HG03097 (cell line): Measurements from ENCODE around the gene GRB7.
A peak's percentile ranks its signal among the peaks of the same experiment; 100 is the strongest.

Experiments used
- ATAC-seq: cut with Tn5 transposase; IDR thresholded peaks from one replicate; pipeline ENCODE4 v1.9.1; 2021; ENCODE audit not compliant: unreplicated experiment, low FRiP score

GRB7 gene

DNA sequence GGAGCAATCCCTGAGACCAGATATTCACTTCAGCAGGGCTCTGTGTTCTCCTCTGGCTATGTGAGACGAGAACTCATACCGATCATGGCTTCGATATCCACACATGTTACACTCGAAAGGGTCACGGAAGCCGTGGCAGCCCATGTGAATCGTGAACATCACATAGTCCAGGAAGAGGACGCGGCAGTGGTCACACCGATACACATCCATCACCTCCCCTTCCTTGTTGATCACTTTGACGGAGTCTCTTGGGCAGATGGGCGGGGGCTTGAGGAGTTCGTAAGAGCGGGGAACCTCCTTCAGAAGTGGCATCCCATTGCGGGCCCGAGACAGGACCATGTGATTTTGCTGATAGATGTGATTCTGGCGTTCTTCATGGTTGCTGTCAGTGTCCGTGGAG is 28.0 kb downstream of the GRB7 start:
- no peak for ATAC-seq

DNA sequence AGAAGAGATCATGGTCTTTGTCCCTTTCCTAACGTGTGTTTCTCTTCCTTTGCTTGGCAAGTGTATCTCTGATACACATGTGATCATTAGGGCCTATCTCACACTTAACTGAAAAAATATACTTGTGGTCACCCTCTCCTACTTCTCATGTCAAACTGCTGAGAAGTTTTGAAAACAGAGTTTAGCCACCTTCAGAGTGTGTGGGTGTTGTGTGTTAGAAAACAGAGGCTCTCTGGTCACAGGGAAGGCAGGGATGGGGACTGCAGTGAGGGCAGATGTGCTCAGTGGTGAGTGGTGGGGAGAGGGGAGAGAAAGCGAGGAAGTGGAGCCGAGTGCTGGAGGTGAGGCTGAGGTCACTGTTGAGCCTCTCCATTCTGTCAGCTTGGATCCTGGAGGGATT is 29.4 kb downstream of the GRB7 start:
- no peak for ATAC-seq

DNA sequence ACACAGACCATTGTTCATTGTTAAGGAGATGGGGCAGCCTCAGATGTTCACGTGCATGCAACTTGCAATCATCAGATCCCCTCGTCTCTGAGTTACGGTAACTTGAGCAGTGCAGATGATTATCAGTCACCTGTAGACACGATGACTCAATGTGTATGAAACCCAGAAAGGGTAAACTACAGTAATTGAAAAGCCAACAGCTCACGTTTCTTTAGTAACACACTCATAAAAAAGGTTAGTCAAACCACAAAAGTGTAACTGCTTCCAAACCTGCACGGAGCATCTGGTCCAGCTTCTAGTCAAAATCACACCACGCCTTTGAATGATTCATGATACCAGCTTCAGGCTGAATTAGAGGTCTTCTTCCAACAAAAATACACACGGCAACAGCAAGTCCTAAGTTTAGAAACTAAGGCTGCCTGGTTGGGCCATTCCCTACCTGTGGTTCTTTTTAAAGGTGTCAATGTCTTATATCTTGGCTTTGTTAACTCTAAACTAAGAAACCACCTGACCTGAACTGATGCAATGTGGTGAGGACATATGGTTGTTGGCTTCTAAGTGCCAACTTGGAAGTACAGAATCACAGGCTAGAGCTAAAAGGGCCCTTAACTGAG is 32.3 kb downstream of the GRB7 start:
- peak; percentile 42 for ATAC-seq

DNA sequence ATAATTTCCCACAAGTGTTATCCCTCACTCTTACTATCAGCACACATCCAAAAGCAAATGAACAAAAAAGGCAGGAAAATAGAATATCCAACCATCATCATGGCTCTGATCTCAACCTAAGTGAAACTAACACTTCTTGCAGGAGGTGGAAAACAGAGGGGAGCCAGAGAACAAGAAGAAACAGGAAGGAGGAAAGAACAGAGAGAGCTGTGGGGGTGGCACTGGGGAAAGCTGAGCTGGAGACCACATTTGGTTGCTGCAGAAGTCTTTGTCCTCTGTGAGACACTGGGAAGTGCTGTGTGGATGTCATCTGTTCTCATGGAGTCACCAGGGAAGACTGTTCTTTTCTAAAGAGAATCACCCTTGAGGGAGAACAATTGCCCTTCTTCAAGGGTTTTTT is 34.7 kb downstream of the GRB7 start:
- ATAC-seq: no peak

DNA sequence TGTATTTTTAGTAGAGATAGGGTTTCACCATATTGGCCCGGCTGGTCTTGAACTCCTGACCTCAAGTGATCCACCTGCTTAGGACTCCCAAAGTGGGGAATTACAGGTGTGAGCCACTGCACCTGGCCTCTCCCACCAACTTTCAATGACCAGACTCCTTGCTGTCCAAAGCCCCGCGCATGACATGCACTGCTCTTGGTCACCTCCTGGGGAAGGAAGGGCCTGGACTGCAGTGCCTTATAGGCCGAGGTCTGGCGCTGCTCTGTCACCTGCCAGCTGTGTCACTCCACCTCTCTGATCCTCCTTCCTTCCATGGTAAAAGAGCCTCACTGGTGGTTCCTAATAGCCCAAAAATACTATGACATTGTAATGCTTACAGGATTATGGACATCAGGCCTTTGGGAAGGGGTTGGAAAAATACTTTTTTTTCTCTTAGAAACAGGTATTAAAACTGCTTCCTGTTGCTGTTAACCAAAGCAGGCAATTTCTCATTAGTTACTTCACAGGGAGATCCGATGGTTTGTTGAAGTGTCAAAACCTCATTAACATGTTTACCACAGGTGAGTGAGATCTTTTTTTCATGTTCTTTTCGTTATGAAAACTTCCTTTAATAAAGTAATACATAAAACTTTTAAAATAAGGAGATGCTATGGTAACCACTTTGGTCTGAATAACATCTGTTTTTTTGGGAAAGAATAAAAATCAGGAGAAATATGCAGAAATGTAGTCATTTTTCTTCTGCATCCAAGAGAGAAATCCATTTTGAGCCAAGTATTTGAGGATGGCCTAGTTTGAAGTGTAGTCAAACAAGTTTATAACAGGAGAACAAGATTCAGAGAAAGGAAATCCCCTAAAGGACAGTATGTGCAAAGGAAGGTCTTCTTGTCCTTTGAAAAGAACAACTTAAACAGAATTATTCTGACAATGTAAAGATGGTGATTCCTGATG is 35.5 kb downstream of the GRB7 start:
- ATAC-seq: no peak

DNA sequence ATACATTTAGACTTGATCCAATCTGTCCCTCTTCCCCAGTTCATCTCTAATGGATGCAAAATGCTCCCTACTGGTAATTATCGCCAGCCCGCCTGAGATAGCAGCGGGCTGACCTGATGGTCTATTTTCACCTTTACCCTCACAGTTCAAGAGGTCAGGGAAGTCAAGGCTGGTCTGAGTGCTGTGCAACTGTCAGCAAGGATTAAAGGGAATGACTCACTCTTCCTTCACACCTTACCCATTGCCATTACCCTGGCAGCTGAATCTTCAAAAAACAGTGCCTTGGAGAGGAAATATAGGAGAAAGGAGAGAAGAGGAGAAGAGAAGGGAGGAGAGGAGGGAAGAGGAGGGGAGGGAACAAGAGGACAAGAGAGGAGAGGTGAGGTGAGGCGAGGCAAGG is 36.3 kb downstream of the GRB7 start:
- ATAC-seq: no peak

DNA sequence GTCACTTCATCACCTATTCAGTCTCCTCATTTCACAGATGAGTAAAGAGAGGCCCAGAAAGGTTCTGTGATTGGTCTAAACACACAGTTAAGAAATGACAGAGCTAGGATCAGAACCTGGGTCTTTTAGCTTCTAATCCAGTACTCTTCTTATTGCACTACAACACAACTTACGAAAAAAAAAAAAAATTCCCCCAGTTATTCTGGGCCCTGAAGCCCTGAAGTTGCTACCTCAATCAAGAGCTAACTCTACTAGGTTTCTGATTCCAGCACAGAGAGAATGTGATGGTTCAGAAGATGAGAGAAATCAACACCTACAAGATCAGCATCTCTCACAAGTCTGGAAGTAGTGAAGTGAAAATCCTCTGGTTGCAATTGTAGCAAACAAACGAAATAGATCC is 37.3 kb downstream of the GRB7 start:
- no peak for ATAC-seq

DNA sequence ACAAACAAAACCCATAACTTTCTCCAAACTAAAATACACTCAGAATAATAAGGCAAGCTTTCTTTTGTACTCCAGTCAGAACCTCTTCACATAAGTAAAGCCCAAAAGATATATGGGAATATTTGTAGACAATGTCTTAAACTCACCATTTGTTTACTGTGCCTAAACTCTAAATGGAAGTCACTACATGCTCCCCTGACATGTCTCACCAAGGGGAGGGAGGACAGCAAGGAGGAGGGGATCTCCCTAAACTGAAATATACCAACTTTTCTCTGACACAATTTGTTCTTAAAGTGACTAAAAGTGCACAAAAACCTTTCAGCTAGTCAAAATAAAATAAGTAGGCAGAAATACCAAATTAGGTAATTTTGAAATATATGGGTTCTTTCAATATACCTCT is 38.5 kb downstream of the GRB7 start:
- no peak for ATAC-seq

DNA sequence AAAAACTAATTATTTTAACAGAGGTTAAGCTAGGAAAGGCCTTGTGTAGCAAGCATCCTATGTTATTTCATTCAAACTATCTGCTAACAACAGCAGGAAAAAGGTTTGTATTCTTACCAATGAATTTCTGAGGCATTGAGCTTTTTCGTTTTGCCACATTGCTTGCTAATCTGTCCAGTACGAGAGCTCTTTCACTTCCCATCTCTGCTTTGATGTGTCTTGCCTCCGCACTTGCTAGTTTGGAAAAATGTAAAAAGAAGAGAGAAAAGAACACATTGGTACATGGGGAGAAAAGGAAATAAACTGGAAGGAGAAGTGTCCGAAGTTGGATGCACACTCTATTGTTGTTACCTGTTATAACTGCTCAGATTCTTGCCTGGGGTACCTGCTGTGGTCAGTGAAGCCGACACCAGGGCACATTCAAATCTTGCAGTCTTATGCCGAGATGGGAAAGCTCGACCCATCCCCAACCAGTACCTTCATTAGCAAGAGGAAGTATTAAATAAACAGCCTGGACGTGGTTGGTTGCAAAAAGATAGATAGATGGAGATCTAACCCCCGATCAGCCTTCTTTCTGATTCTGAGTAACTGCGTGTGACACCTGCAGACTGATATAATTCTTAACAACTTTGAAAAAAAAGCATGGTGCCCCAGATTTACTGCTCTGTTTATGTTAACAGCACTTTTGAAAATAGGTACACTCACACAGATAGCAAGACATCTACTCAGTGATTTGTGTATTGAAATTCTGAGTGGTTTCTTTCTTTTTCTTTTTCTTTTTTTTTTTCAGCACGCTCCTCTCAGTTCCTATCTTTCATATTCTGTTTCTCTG is 40.0 kb downstream of the GRB7 start:
- ATAC-seq: peak; percentile 50

DNA sequence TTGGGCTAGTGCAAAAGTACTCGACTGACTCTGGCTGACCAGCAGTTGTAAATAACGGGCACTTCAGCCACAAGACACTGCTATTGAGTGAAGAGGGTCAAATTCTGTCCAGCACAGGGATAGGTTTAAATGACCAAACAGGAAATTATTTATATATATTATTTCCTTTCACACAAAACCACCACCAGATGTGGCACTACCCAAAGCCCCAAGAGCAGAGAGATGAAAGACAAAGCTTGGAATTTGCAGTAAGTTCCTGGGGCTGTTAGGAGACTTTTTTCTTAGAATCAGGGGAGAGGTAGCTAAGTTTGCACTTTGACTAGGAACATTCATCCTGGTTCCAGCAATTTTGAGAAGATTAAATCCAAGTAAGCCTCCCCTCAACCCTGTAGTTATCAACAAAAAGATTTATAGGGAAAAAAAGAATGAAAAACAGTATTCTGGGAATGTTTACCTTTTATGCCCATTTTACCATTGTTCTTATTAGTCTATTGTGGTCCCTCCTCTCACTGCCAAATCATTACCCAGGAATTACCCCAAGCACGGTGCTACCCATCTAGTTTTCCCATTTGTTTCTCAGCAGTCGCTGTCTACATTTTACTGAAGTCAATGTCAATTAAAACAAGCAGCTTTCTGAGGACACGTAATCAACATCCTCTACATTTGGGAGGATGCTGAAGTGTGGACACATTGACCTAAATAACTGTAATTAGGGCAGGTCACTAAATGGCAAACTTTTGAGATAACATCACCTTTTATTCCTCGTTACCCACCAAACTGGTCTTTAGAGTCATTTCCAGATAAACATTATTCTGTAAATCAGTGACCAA is 43.5 kb downstream of the GRB7 start:
- ATAC-seq: no peak

DNA sequence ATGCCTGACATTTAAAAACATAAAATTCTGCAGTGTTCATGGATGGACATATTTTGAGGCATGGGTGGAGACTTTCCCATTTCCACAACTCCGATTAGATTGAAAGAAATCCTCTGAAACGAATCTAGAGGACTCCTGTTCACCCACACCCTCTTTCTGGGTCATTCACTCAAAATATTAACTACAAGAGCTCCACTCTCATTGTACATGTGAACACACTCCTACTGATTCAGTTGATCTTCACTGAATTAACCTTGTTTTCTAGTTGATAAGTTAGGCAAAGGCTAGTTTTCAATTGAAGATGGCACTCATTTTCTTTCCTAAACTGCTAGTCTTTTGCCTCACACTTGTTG is 44.1 kb downstream of the GRB7 start:
- no peak for ATAC-seq

DNA sequence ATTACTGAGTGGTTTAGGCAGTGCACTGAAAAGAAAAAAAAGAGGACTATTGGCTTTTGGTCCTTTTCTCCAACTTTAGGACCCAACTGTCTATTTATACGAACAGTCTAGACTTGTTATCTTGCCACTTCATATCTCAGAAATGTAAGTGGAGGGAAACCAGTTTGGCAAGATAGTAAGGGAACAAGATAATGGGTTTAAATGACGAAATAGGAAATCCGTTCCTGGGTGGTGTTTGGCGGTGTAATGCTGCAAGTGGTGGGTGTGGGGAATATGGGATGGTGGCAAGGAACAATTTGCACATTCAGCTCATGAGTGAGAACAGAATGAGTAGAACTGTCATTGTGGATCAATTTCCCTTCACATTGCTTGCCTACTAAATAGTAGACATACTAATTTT is 44.7 kb downstream of the GRB7 start:
- ATAC-seq: no peak

DNA sequence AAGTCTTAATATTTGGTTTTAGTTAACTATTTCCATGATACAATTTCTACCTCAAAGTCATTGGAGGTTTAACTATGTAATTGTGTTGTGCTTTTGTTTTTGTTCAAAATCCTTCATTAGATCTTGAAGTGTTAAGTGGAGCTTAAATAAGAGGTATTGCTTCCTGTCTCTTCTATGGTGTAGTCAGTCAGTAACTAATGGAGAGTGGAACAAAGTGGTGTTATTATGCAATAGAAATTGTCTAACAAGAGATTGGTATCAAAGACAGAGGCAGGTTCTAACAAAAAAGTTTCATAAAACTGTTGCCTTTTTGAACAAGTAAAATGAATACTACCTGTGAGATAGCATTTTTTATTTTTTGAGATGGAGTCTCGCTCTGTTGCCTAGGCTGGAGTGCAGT is 45.2 kb downstream of the GRB7 start:
- no peak for ATAC-seq

DNA sequence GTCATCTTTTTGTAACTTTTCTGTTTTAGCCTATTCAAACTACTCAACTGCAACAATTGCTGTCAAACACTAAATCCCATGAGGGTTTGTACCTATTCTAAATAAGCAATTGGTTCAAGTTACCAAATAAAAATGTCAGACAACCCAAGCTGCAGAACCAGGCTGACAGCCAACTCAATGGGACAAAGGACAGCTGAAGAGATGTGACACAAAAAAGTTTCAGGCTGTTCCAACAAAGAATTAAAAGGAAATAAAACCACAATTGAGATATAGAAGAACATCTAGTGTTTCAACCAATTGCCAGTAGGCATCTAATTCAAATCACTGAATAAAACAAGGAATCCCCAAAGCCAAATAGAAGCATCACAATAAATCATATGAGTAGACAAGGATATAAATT is 49.3 kb downstream of the GRB7 start:
- ATAC-seq: no peak

DNA sequence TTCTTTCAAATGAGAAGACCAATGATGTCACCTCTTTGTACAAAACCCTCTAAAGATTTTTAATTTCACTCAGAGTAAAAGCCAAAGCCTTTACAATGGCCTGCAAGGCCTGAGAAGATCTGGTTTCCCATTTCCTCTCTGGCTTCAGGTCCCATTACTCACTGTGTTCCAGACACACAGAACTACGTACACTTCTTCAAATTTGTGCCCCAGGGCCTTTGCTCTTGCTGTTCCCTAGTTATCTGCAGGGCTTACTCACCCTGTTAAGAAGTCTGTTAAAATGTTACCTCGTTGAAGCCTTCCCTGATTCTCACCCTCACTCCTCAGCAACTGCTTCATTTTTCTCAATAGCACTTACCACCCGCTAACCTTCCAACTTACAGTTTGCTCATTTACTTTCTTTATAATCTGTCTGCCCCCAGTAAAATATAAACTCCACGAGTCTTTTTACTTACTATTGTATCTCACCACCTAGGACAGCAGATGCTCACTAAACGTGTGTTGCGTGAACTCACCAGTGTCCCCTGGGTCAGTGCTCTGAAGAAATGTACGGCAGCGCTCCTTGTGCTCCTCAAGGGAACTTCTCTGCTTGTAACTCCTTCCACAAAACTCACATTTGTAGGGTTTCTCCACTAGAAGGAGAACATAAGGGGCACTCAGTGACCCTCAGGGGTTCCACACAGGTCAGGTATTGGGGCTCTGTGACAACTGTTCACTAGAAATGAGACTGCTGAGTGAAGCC is 50.2 kb downstream of the GRB7 start:
- no peak for ATAC-seq

DNA sequence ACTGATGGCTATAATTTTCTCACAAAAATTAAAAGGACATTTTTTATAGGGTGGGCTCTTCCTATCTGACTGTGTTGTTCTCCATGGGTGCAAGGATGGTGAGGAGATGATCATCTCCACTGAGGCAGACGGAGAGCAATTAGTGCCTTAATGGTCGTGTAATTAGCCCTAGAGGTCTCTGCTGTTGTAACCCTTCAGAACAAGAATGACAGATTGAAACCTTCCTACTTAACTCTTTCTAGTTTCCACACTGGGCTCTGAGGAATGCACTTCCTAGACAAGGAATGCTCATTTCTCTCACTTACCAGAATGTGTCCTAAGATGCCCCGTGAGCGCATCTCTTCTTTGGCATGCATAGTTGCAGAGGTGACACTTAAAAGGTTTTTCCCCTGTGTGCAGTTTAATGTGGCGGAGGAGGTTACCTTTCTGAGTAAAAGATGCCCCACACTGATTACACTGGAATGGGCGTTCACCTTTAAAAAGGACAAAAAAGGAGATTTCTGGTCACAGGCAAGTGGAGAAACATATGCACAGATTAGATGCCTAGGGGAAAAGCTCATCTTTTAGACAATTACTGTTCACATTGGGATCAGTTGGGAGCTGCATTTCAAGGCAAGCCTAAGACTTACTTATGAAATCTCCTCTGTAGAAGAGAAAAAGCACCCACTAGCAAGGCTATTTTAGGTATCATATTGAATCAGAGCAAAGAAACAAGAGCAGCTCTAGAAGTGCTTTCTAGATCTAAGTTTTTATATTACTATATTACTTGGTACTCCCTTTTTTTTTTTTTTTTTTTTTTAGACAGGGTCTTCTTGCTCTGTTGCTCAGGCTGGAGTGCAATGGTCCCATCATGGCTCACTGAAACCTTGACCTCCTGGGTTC is 53.6 kb downstream of the GRB7 start:
- no peak for ATAC-seq

DNA sequence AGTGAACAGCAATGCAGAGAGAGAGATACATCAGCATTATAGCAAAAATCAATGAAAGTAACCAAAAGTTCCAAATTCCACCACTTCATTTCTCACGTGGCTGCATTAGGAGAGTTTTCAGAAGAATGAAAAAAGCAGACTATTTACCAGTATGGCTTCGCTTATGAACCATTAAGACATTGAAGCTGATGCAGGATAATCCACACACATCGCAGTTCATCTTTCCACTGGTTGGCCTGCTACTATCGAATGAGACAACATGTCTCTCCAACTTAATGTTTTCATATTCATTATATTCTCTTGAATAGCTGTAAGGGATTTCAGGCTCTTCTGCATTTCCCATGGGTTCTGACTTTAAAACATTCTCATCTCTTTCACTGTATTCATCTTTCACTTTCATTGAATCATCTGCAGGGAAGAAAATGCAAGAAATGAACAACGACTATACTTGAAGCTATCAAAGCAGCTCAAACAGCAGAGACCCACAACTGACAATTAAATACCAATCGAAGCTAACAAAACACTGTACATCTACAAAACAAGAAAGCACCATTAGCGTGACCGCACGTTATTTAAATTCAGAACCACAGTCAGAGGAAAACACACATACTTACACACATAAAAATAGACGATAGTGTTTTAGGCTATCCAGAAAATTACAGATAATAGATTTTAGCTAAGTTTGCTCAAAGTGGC is 54.9 kb downstream of the GRB7 start:
- no peak for ATAC-seq

DNA sequence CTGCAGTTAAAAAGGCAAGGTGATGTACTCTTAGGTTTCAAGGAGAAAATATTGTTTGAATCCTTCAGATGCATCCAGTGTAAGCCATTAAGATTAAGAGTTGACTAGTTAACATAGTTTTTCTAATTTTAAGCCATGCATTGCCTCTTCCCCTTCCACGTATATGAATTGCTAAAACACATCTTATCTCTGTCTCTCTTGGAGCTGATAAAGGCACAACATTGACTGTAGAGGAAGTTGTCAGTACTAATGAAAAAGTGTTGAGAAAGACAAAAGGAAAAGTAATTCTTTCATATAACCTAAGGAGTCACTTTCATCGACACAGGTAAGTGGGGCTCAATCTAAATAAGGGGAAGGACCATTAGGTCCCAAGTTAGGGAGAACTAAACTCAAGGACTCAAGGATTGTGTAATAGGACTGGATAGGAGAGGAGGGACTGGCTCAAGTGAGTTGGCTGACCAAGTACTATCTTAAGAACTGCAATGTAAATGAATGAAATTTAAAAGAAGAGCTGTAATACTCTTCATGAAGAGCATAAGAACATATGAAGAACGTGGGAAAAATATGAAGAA is 55.6 kb downstream of the GRB7 start:
- ATAC-seq: no peak
